GM23248 (cell line): ENCODE measurements around the gene TMEM94.

ENCODE experiments used
- EZH2 ChIP-seq: fragments of 200-600 bp; sonication (generic); IDR thresholded peaks from 2 replicates; pipeline ENCODE4 v1.6.1; 2018; ENCODE audit warnings: antibody characterized with exemption, mild to moderate bottlenecking; ENCODE audit not compliant: insufficient read depth, poor library complexity, severe bottlenecking
- EZH2phosphoT487 ChIP-seq: fragments of 200-600 bp; sonication (generic); IDR thresholded peaks from 2 replicates; pipeline ENCODE4 v1.6.1; 2018; ENCODE audit warnings: antibody characterized with exemption, moderate library complexity, mild to moderate bottlenecking, low read depth; ENCODE audit not compliant: insufficient read depth

GRCh38 chr17:75539967-75540729 is 83.7 kb downstream of the TMEM94 start:
- TF ChIP-seq EZH2: no peak
- no peak for TF ChIP-seq EZH2phosphoT487
